ENCODE measurements around the gene SH3BGRL2.

GRCh38 chr6:79610306-79611009 lies 20.7 kb upstream of the SH3BGRL2 start:
- TF ChIP-seq EZH2phosphoT487 (IDR thresholded peaks at IDR 0.05; ENCODE audit: unreplicated experiment) (no peak), POLR2AphosphoS5 (IDR thresholded peaks at IDR 0.05; ENCODE audit: low read depth) (no peak), EZH2 (IDR thresholded peaks at IDR 0.05; ENCODE audit: low read depth, unreplicated experiment) (no peak), CREB1 (CRISPR knock-in tag; IDR thresholded peaks at IDR 0.05; ENCODE audit: low read depth) (no peak), ETS1 (IDR thresholded peaks at IDR 0.05) (no peak), NANOG (IDR thresholded peaks at IDR 0.05; ENCODE audit: borderline replicate concordance) (no peak), ZNF462 (CRISPR knock-in tag; IDR thresholded peaks at IDR 0.05) (no peak), ZNF331 (CRISPR knock-in tag; IDR thresholded peaks at IDR 0.05; ENCODE audit: low read depth) (no peak), ZNF114 (CRISPR knock-in tag; IDR thresholded peaks at IDR 0.05) (no peak)
- TF ChIP-seq, protein P1, sequence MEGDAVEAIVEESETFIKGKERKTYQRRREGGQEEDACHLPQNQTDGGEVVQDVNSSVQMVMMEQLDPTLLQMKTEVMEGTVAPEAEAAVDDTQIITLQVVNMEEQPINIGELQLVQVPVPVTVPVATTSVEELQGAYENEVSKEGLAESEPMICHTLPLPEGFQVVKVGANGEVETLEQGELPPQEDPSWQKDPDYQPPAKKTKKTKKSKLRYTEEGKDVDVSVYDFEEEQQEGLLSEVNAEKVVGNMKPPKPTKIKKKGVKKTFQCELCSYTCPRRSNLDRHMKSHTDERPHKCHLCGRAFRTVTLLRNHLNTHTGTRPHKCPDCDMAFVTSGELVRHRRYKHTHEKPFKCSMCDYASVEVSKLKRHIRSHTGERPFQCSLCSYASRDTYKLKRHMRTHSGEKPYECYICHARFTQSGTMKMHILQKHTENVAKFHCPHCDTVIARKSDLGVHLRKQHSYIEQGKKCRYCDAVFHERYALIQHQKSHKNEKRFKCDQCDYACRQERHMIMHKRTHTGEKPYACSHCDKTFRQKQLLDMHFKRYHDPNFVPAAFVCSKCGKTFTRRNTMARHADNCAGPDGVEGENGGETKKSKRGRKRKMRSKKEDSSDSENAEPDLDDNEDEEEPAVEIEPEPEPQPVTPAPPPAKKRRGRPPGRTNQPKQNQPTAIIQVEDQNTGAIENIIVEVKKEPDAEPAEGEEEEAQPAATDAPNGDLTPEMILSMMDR (conservative IDR thresholded peaks at IDR 0.05; ENCODE audit: low read depth in 2 of 2): no peak
- TF ChIP-seq, protein P2, sequence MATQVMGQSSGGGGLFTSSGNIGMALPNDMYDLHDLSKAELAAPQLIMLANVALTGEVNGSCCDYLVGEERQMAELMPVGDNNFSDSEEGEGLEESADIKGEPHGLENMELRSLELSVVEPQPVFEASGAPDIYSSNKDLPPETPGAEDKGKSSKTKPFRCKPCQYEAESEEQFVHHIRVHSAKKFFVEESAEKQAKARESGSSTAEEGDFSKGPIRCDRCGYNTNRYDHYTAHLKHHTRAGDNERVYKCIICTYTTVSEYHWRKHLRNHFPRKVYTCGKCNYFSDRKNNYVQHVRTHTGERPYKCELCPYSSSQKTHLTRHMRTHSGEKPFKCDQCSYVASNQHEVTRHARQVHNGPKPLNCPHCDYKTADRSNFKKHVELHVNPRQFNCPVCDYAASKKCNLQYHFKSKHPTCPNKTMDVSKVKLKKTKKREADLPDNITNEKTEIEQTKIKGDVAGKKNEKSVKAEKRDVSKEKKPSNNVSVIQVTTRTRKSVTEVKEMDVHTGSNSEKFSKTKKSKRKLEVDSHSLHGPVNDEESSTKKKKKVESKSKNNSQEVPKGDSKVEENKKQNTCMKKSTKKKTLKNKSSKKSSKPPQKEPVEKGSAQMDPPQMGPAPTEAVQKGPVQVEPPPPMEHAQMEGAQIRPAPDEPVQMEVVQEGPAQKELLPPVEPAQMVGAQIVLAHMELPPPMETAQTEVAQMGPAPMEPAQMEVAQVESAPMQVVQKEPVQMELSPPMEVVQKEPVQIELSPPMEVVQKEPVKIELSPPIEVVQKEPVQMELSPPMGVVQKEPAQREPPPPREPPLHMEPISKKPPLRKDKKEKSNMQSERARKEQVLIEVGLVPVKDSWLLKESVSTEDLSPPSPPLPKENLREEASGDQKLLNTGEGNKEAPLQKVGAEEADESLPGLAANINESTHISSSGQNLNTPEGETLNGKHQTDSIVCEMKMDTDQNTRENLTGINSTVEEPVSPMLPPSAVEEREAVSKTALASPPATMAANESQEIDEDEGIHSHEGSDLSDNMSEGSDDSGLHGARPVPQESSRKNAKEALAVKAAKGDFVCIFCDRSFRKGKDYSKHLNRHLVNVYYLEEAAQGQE (IDR thresholded peaks at IDR 0.05; ENCODE audit: unreplicated experiment): no peak
